ENCODE measurements around the gene FAM163B.

- no peak for TF ChIP-seq CTCF (IDR thresholded peaks at IDR 0.05)
- TF ChIP-seq POLR2A (IDR thresholded peaks at IDR 0.05), result no peak
Measured at GRCh38 chr9:133529457-133529856, 79.7 kb downstream of the FAM163B start.
